Activated naive CD4-positive, alpha-beta T cell (primary cell): Measurements from ENCODE around the gene OR8H1.

Experiments used
- DNase-seq, 4 experiments: peaks; one replicate each; lab custom pipeline; 2025; lab: John Stamatoyannopoulos, UW

OR8H1 gene

GRCh38 chr11:56292154-56292553 lies at the start of gene OR8H1:
Gene OR8H1, minus strand, starts transcription at chr11:56292254. Its CDS starts 1,192 bp downstream, at chr11:56291062.
- no peak for DNase-seq

DNA sequence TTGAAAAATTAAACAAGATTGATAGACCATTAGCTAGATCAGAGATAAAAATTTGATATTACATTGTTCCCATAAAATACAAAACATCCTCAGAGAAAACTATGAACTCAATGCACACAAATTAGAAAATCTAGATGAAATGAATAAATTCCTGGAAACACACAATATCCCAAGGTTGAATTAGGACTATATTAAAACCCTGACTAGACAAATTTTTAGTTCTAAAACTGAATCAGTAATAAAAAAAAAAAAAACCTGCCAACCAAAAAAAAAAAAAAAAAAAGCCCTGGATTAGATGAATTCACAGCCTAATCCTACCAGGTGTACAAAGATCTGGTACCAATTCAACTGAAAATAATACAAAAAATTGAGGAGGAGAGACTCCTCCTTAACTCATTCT lies 48.2 kb upstream of the OR8H1 start:
- no peak for DNase-seq

GRCh38 chr11:56333156-56333555 lies 41.1 kb upstream of the OR8H1 start:
- DNase-seq: no peak

- DNase-seq: no peak
These were observed 39.9 kb upstream of the OR8H1 start for GRCh38 chr11:56331861-56332491.

DNA sequence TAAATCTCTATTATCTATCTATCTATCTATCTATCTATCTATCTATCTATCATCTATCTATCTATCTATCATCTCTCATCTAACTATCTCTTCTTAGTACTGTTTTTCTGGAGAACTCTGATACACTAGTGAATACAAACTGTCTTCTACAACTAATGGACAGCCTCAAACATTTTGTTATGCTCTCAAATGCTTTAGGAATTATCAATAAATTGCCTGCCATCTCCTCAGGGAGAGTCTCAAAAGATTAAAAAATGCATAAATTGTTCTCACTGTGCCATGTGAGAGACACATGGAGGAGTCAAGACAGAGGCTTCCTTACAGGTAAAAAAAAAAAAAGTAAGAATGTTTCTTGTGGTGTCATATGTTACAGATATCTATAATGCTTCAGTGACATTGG lies 22.8 kb upstream of the OR8H1 start, which contains the start of gene OR8K3:
Gene OR8K3 (plus strand): TSS at position 301 of the 400 bp plus-strand sequence. CDS start 3,163 bp downstream, outside the sequence.
- no peak for DNase-seq

DNA sequence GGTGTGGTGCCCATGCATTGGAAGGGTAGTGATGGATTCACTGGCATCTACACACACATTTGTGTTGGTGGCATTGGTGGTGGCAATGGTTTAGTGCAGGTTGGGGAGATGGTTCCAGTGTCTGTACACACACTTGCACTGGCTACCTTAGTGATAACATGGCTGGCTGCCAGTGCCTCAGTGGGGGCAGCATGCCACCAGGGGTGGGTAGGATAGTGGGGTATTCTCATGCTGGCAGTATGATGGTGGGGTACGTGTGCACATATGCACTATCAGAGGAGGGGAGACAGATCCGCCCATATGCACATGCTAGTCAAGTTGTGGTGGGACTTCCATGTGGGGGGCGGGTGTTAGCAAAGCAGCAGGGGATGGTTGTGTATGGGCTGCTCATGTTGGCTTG lies 15.8 kb upstream of the OR8H1 start:
- DNase-seq: no peak

GRCh38 chr11:56296898-56297297 lies 4.8 kb upstream of the OR8H1 start:
- DNase-seq: no peak

DNA sequence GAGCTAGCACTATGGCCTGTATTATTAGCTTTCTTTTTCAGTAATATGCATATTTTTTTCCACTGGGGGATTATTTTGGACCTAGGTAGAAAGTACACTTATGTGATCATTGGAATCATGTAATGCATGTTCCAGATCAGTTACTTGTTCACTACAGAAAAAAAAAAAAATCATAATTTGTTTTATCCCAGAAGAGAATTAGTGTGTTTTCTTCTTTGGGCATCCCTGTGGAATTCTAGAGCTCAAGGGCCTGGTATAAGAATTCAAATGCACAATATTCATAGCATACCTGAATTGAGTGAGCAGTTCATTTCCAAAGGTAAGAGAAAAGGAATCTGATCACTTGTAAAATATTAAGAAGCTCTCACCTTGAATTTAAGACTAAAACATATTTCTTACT lies 18.2 kb downstream of the OR8H1 start, which contains the start of gene OR5T1:
Gene OR5T1 (plus strand): TSS at position 301 of the 400 bp plus-strand sequence. CDS start 1,485 bp downstream, outside the sequence.
- DNase-seq: no peak

- no peak for DNase-seq
These were observed 21.0 kb downstream of the OR8H1 start for GRCh38 chr11:56271092-56271491.

GRCh38 chr11:56251954-56252353 lies 40.1 kb downstream of the OR8H1 start, which contains the start of gene OR5T3:
Gene OR5T3, plus strand, starts transcription at chr11:56252254. Its CDS starts 0 bp downstream, at chr11:56252254.
- no peak for DNase-seq
